Adrenal gland (tissue), 5 donors: ENCODE measurements around the gene PKNOX2.

Experiments
- CTCF ChIP-seq, 6 experiments: fragments of 450-650 bp in 4 of 6; fragments of 200-600 bp in 2 of 6; sonication (generic) in 1 of 6; IDR thresholded peaks; 1 replicate in 5 of 6; 2 replicates in 1 of 6; pipeline versions ENCODE4 v1.5.1 to v1.8.0; 2016 to 2021; ENCODE audit warnings: antibody characterized with exemption in 6 of 6, mild to moderate bottlenecking in 2 of 6, moderate library complexity in 1 of 6
- POLR2A ChIP-seq, 2 donors: fragments of 450-650 bp; IDR thresholded peaks; one replicate each; pipeline ENCODE4 v1.6.1; 2017; ENCODE audit warnings: antibody characterized with exemption in 2 of 2, mild to moderate bottlenecking in 2 of 2, moderate library complexity in 1 of 2
- donor health status: DM: no; HTN: no; CAD: no.

GRCh38 chr11:125267548-125267947 lies 103.0 kb downstream of the PKNOX2 start:
- TF ChIP-seq CTCF (IDR thresholded peaks at IDR 0.05) (no peak), POLR2A (IDR thresholded peaks at IDR 0.05) (no peak)
